Osteocyte (in vitro differentiated cells): ENCODE results near the gene GNG14. TPM values are rescaled to one million over a fixed set of nuclear protein-coding genes. Genes with fewer than 3 reads are reported as not detected.

ENCODE experiments used
- DNase-seq: peaks from one replicate; pipeline ENCODE4 v3.0.0; 2021; ENCODE audit warnings: mixed read lengths; ENCODE audit not compliant: unreplicated experiment; ENCODE audit errors: extremely low spot score
- H3K27ac Mint-ChIP-seq: one replicate; pipeline ENCODE4 v1.8.0; 2021; ENCODE audit warnings: mild to moderate bottlenecking, mixed read lengths; ENCODE audit not compliant: unreplicated experiment
- H3K27me3 Mint-ChIP-seq: one replicate; pipeline ENCODE4 v1.8.0; 2021; ENCODE audit warnings: mixed read lengths; ENCODE audit not compliant: unreplicated experiment
- H3K36me3 Mint-ChIP-seq: one replicate; pipeline ENCODE4 v1.8.0; 2021; ENCODE audit warnings: mixed read lengths; ENCODE audit not compliant: unreplicated experiment
- H3K4me1 Mint-ChIP-seq: one replicate; pipeline ENCODE4 v1.8.0; 2021; ENCODE audit warnings: mixed read lengths; ENCODE audit not compliant: unreplicated experiment
- H3K4me3 Mint-ChIP-seq: one replicate; pipeline ENCODE4 v1.8.0; 2021; ENCODE audit warnings: mild to moderate bottlenecking, moderate library complexity, mixed read lengths; ENCODE audit not compliant: unreplicated experiment
- H3K9me3 Mint-ChIP-seq: one replicate; pipeline ENCODE4 v1.8.0; 2021; ENCODE audit warnings: mixed read lengths; ENCODE audit not compliant: unreplicated experiment
- CTCF ChIP-seq: fragments of 200-600 bp; sonication (generic); IDR thresholded peaks from 2 replicates; pipeline ENCODE4 v1.5.0; 2021; ENCODE audit warnings: antibody characterized with exemption, mild to moderate bottlenecking, moderate library complexity
- total RNA-seq: library from RNA; stranded (reverse); gene quantifications from 2 replicates; pipeline ENCODE4 v1.2.1, GENCODE V29; 2021

Gene GNG14
- total RNA-seq, 1 donor from 2014 or later: not detected

- H3K4me1 Mint-ChIP-seq: peaks cover 32% of the 10 kb centered on the region
- H3K27me3 Mint-ChIP-seq: no peaks in the 10 kb centered on the region
- H3K9me3 Mint-ChIP-seq: no peaks in the 10 kb centered on the region
These were observed 32.5 kb downstream of the GNG14 start for GRCh38 chr19:12720296-12720695.

GRCh38 chr19:12720851-12721655, 33.3 kb downstream of the GNG14 start:
- Mint-ChIP-seq H3K9me3 (no peaks in the 10 kb centered on the region), H3K27ac (peak overlapping the region; percentile 98), H3K27me3 (no peaks in the 10 kb centered on the region), H3K36me3 (peaks cover 10% of the 10 kb centered on the region), H3K4me1 (peaks cover 32% of the 10 kb centered on the region), H3K4me3 (peak overlapping the region; percentile 94)
- TF ChIP-seq CTCF: no peak
- DNase-seq: no peak

More at GRCh38 chr19:12720296-12720695, 32.5 kb downstream of the GNG14 start:
- no peak for TF ChIP-seq CTCF
- no peak for DNase-seq
- H3K36me3 Mint-ChIP-seq: peaks cover 10% of the 10 kb centered on the region
- peak overlapping the region; percentile 64 for H3K27ac Mint-ChIP-seq
- H3K4me3 Mint-ChIP-seq: peak overlapping the region; percentile 77

- H3K27ac Mint-ChIP-seq: peak overlapping the region; percentile 98
- no peaks in the 10 kb centered on the region for H3K9me3 Mint-ChIP-seq
- DNase-seq: no peak
- peaks cover 8% of the 10 kb centered on the region for H3K36me3 Mint-ChIP-seq
- peak overlapping the region; percentile 94 for H3K4me3 Mint-ChIP-seq
- H3K27me3 Mint-ChIP-seq: no peaks in the 10 kb centered on the region
- TF ChIP-seq CTCF: no peak
- peaks cover 32% of the 10 kb centered on the region for H3K4me1 Mint-ChIP-seq
These were observed 34.1 kb downstream of the GNG14 start for GRCh38 chr19:12721656-12722565.

- DNase-seq: peak; percentile 97
- TF ChIP-seq CTCF: no peak
- Mint-ChIP-seq H3K27ac (peak overlapping the region; percentile 96), H3K4me1 (peaks cover 32% of the 10 kb centered on the region), H3K4me3 (peak overlapping the region; percentile 91), H3K9me3 (no peaks in the 10 kb centered on the region), H3K36me3 (peaks cover 8% of the 10 kb centered on the region), H3K27me3 (no peaks in the 10 kb centered on the region)
These were observed 35.0 kb downstream of the GNG14 start for GRCh38 chr19:12722566-12723380.
